HG02610 (cell line): ENCODE measurements around the gene RABGAP1.
A peak's percentile ranks its signal among the peaks of the same experiment; 100 is the strongest.

ENCODE experiments used
- ATAC-seq: cut with Tn5 transposase; IDR thresholded peaks from one replicate; pipeline ENCODE4 v1.9.1; 2021; ENCODE audit warnings: mild to moderate bottlenecking, moderate library complexity; ENCODE audit not compliant: unreplicated experiment

Gene RABGAP1

DNA sequence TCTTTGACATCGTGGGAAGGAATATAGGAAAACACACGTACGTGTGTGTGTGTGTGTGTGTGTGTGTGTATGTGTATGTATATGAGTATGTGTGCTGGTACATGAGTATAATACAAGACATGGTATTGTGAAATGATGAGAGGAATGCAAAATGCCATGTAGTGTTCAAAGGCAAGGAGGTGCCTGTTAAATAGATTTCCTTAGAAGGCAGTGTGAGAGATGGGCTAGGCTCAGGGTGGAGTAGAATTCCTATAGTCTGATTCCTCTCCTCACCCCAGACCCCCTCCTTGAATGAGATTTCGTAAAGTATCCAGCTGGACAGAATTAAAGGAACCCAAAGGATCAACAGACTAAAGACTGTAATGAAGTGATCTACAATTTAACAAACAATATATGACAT, 103.8 kb downstream of the RABGAP1 start:
- no peak for ATAC-seq

DNA sequence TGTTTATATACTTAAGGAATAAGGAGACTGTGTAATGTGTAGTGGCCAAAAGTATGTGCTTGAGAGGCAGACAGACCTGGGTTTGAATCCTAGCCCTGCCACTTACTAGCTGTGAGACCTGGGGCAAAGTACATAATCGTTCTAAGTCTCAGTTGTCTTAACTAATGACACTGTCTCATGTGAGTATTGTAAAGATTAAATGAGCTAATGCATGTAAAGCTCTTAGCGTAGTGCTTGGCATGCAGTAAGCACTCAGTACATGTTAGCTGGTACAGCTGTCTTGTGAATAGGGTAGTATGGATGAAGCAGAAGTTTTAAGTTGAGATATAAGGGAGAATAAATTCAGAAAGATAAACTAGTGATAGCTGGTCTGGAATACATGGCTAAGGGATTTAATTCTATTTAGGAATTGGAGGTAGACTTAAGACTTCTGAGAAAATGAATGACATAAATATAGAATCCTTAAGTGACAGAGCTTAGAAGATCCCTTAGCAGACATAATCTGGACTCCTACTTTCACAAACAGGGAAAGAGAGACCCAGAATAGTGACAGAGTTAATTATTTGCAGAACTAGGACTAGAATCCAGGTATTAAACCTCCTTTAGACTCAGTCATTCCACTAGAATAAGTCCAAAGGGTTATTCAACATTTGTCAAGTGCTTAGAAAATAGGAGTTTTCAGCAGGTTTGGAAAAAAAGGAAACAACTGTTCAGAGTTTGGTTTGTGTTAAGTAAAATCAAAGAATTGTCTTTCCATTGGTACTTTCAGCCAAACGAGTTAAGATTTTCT, 105.8 kb downstream of the RABGAP1 start:
- ATAC-seq: no peak

- ATAC-seq: no peak
Measured at GRCh38 chr9:123048748-123049147, 107.9 kb downstream of the RABGAP1 start.

- ATAC-seq: no peak
Measured at GRCh38 chr9:123049589-123050222, 108.9 kb downstream of the RABGAP1 start.

DNA sequence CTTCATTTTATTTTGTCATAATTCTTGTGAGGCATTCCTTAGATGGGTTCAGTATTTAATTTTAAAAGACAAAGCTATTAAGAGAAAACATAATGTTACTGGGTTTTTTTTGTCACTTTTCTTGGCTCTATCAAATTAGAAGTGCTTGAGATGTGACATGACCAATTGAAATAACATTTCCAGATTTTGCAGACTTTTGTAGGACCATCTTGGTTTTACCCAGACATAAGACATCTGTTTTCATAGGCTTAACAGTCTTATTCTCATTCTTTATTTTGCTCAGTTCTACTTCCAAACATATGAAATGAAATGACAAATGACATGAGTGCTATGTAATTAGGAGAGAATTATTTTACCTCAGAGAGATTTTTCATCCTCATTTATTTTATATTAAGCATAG, 112.2 kb downstream of the RABGAP1 start:
- ATAC-seq: no peak

DNA sequence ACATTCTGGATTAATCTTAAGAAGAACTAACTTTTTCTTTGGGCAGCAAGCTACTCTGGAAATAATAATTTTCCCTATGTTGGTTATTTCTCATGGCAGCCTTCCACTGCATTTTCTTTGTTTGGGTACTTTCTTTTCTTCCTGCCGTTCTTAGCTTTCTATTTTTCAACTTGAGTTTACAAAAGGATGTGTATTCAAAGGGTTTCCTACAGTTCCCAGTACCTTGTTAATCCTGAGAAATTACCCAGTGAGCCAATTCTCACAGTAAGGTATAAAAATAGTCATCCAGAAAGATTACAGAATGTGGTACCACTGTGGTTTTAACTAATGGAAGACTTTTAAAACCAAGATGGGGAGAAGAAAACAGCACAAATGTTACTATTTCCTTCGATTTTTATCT, 112.9 kb downstream of the RABGAP1 start:
- ATAC-seq: no peak

- ATAC-seq: no peak
Measured at GRCh38 chr9:123058834-123059233, 118.0 kb downstream of the RABGAP1 start.

DNA sequence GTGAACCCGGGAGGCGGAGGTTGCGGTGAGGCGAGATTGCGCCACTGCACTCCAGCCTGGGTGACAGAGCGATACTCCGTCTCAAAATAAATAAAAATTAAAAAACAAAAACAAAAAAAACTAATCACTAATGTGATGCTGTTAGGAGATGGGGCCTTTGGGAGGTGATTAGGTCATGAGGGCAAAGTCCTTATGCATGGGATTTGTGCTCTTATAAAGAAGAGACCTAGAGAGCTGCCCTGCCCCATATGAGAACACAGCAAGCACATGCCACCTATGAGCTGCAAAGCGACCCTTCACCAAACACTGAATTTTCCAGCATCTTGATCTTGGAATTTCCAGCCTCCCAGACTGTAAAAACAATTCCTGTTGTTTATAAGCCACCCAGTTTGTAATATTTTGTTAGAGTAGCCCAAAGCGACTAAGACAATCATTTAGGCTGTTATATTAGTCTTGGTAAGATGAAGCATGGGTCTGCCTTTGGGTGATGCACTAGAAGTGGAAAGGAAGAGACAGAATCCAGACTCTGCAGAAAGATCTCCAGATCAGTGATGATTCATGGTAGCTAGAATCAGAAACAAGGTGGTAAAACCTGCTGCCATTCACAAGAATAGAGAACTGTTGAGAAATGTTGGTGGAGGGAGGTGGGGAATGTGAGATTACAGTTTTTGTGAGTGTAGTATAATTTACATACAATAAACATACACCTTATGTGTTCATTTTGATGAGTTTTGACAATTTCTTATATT, 118.8 kb downstream of the RABGAP1 start:
- ATAC-seq: no peak

GRCh38 chr9:123061216-123061615, 120.4 kb downstream of the RABGAP1 start:
- ATAC-seq: no peak

- no peak for ATAC-seq
Measured at GRCh38 chr9:123062351-123063176, 121.7 kb downstream of the RABGAP1 start.

- ATAC-seq: no peak
Measured at GRCh38 chr9:123063177-123063598, 122.4 kb downstream of the RABGAP1 start.

DNA sequence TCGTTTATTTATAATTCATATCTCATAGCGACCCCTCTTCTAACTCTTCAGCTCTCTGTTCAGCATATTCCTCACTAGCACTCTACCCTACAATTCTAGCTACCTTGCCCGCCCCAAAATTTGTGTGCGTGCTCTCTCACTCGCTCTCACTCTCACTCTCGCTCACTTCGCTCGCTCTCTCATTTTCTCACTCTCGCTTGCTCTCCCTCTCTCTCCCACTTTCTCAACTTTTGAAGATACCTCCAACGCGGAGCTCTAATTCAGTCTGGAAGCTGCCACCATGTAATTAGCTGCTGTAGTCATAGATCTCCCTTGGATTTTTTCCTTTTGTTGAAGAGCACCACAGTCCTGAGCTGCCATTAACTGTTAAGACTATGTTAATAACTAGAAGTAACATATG, 123.1 kb downstream of the RABGAP1 start:
- ATAC-seq: no peak

GRCh38 chr9:123064716-123065115, 123.9 kb downstream of the RABGAP1 start:
- ATAC-seq: no peak

- ATAC-seq: no peak
Measured at GRCh38 chr9:123065196-123065595, 124.4 kb downstream of the RABGAP1 start.

DNA sequence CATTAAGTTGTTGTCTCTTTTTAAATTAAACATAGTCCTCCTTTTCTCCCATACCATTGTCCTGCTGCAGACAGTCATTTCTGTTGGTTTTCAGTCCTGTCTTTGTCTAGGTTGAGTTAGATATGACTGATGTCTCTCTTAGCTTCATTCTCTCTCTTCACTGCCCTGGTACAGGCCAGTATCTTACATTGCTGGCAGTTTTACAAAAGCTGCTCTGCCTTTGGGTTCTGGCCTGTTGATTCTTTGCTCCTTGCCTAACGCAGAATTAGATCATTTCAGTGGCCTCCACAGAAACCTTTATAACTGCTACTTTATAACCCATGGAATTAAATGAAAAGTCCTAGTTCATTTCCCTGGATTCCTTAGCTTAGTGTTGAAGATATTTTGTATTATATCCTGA, 126.3 kb downstream of the RABGAP1 start:
- ATAC-seq: no peak

GRCh38 chr9:123069010-123069481, 128.2 kb downstream of the RABGAP1 start:
- ATAC-seq: no peak

GRCh38 chr9:123070198-123070597, 129.4 kb downstream of the RABGAP1 start:
- ATAC-seq: peak; percentile 71

GRCh38 chr9:123072407-123072995, 131.7 kb downstream of the RABGAP1 start:
- ATAC-seq: no peak

DNA sequence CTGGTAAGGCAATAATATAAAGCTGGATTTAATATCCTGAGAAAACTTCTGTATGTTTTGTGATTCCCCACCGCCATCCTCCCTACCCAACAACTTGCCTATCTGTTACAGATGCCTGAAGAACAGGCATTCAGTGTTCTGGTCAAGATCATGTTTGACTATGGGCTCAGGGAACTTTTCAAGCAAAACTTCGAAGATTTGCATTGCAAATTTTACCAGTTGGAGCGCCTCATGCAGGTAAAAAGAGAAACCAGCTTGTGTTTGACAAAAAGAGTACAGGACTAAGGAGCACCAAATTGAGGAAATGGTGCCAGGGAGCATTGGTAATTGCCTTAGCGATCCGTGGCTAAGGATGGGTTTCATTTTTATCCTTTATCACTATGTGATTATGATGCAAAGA, 132.6 kb downstream of the RABGAP1 start:
- ATAC-seq: no peak

GRCh38 chr9:123073991-123074422, 133.2 kb downstream of the RABGAP1 start:
- ATAC-seq: no peak
